ENCODE data around the gene TMEM203.

Gene TMEM203

GRCh38 chr9:137179761-137180160 is 25.7 kb downstream of the TMEM203 start:
- TF ChIP-seq POLR2A (IDR thresholded peaks at IDR 0.05; ENCODE audit: extremely low read depth, insufficient read length) (no peak), MYC (IDR thresholded peaks at IDR 0.05; ENCODE audit: low read depth, low read length) (no peak), CTCF (IDR thresholded peaks at IDR 0.05; ENCODE audit: low read depth, low read length) (no peak), MAX (IDR thresholded peaks at IDR 0.05; ENCODE audit: low read depth, low read length) (no peak)
- H3K4me3 ChIP-seq (ENCODE audit: low read depth, low read length): no peak overlapping the region
- DNase-seq (ENCODE audit: low read depth): no peak

DNA sequence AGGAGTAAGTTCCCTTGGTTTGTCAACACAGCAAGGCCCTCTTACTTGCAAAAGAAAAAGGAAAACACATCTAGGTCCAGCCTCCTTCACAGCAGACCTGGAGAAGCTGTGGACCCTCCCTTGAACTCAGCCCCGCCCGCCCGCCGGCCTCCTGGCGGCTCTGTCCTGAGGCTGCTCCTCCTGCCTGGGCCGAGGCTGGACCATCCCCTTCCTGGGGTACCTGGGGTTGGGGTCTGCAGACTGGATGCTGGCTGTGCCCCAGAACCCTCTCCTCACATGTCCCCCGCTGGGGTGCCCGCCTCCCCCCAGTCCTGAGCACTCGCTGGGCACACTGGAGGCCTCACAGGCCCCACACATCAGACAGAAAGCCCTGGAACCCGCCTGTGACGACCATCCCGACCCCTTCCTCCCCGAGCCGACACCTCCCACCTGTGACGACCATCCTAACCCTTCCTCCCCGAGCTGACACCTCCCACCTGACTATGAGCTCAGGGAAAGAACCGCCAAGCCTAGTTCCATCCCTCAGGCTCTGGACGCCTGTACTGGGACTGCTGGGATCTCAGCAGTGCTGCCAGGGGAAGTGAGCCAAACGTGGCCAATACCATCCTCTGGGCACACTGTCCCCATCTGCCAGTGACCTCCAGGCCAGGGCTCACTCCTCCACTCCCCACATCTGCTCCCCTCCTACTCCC is 26.4 kb downstream of the TMEM203 start:
- H3K4me3 ChIP-seq (ENCODE audit: low read depth, low read length): no peak overlapping the region
- TF ChIP-seq CTCF (IDR thresholded peaks at IDR 0.05; ENCODE audit: low read depth, low read length): no peak
- TF ChIP-seq MAX (IDR thresholded peaks at IDR 0.05; ENCODE audit: low read depth, low read length): no peak
- TF ChIP-seq POLR2A (IDR thresholded peaks at IDR 0.05; ENCODE audit: extremely low read depth, insufficient read length): no peak
- TF ChIP-seq MYC (IDR thresholded peaks at IDR 0.05; ENCODE audit: low read depth, low read length): no peak
- no peak for DNase-seq (ENCODE audit: low read depth)

DNA sequence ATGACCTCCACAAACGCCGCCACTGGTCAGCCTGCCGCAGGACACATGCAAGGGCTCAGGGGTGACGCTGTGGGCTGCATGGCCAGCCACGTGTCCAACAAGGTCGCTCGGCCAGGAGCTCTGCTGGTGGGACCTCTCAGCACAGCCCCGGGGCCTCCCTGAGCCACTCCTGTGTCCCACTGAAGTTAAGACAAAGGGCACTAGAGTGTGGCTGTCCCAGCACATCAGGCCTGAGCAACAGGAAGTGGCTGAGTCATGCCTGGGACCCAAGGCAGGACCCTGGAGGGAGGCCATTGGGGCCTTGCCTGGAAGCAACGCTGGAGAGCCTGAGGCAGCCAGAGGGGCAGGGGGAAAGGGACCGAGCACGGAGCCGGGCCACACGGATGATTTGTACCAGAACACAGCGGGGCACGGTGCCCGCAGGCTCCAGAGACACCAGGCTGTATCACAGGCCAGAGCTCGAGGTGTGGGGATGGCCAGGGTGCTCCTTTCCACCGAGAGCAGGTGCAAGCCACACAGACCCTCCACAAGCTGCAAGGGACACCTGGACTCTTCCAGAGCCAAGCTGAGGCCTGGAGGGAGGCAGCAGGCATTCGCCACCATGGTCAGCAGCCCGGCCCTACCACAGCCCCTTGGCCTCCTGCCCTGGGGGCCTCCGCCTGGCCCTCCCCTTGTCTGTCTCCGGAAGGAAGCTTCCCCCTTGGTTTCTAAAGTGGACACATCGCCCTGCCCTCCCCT is 27.1 kb downstream of the TMEM203 start:
- no peak overlapping the region for H3K4me3 ChIP-seq (ENCODE audit: low read depth, low read length)
- DNase-seq (ENCODE audit: low read depth): peak; percentile 75
- TF ChIP-seq MYC (IDR thresholded peaks at IDR 0.05; ENCODE audit: low read depth, low read length): no peak
- no peak for TF ChIP-seq CTCF (IDR thresholded peaks at IDR 0.05; ENCODE audit: low read depth, low read length)
- no peak for TF ChIP-seq POLR2A (IDR thresholded peaks at IDR 0.05; ENCODE audit: extremely low read depth, insufficient read length)

- no peak overlapping the region for H3K4me3 ChIP-seq (ENCODE audit: low read depth, low read length)
- peak; percentile 31 for DNase-seq (ENCODE audit: low read depth)
- peak; percentile 22 for TF ChIP-seq CTCF (IDR thresholded peaks at IDR 0.05; ENCODE audit: low read depth, low read length)
- TF ChIP-seq POLR2A (IDR thresholded peaks at IDR 0.05; ENCODE audit: extremely low read depth, insufficient read length): no peak
- TF ChIP-seq MAX (IDR thresholded peaks at IDR 0.05; ENCODE audit: low read depth, low read length): no peak
- no peak for TF ChIP-seq MYC (IDR thresholded peaks at IDR 0.05; ENCODE audit: low read depth, low read length)
Observed at GRCh38 chr9:137176302-137177182, 28.9 kb downstream of the TMEM203 start.

GRCh38 chr9:137175345-137175961 is 30.0 kb downstream of the TMEM203 start:
- DNase-seq (ENCODE audit: low read depth): no peak
- no peak for TF ChIP-seq CTCF (IDR thresholded peaks at IDR 0.05; ENCODE audit: low read depth, low read length)
- no peak for TF ChIP-seq MAX (IDR thresholded peaks at IDR 0.05; ENCODE audit: low read depth, low read length)
- TF ChIP-seq MYC (IDR thresholded peaks at IDR 0.05; ENCODE audit: low read depth, low read length): no peak
- H3K4me3 ChIP-seq (ENCODE audit: low read depth, low read length): no peak overlapping the region
